Muscle layer of colon (tissue), 2 donors: ENCODE data around the gene PTPRZ1.

Experiments used
- H3K27ac ChIP-seq: one replicate; pipeline ENCODE4 v1.7.0; 2013; ENCODE audit warnings: low read depth, mild to moderate bottlenecking, low read length, moderate library complexity
- H3K27me3 ChIP-seq, 2 donors: one replicate each; pipeline ENCODE4 v1.7.0; 2013; ENCODE audit warnings: low read length in 2 of 2, mild to moderate bottlenecking in 2 of 2; ENCODE audit not compliant: insufficient read depth in 2 of 2, control insufficient read depth in 1 of 2
- H3K36me3 ChIP-seq: one replicate; pipeline ENCODE4 v1.7.0; 2013; ENCODE audit warnings: mild to moderate bottlenecking, low read length; ENCODE audit not compliant: insufficient read depth
- H3K4me1 ChIP-seq: one replicate; pipeline ENCODE4 v1.7.0; 2013; ENCODE audit warnings: mild to moderate bottlenecking, low read length; ENCODE audit not compliant: insufficient read depth
- H3K4me3 ChIP-seq, 2 donors: one replicate each; pipeline ENCODE4 v1.7.0; 2013; ENCODE audit warnings: low read length in 2 of 2, low read depth in 1 of 2, mild to moderate bottlenecking in 1 of 2, moderate library complexity in 1 of 2
- H3K9ac ChIP-seq: one replicate; pipeline ENCODE4 v1.7.0; 2013; ENCODE audit warnings: low read length
- H3K9me3 ChIP-seq: one replicate; pipeline ENCODE4 v1.7.0; 2013; ENCODE audit warnings: mild to moderate bottlenecking, low read length
- donor health status: abdominal sarcoma.
- donor health status: Adenocarcinoma of cecum.

PTPRZ1 gene

DNA sequence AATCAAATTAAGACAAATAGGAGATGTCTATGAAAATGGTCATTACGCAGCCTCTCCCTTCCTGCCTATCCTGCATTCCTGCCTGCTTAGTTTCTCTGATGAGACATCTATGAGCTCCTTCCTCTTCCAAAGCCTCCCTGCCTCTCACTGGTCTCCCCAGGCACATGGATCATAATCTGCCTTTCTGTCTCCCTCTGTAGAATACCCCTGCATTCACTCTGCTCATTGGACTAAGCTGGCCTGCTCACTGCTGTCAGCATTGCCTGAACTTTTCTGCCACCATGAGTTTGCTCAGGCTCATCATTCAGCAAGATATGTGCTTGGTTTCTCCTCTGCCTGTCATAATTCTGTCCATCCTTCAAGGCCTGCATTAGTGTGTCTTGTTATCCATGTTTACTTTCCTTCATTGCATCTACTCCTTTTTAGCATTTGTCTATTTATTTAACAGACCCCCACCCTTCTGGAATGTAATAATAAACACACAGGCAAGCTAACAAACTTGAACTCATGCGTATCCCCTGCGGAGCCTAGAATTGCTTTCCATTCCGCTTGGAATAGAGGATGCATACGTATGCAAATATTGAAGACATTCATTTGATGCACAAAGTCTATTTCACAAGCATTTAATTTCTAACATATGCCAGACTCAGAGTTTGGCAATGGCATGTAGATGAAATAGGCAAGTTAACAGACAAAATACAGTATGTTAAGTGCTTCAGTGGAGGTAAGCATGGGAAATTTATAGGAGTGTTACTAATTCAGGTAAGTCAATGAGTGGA is 88.3 kb downstream of the PTPRZ1 start:
- no peaks in the 10 kb centered on the region for H3K27me3 ChIP-seq
- H3K27ac ChIP-seq, result no peak overlapping the region
- H3K4me3 ChIP-seq, result no peak overlapping the region
- H3K36me3 ChIP-seq, result no peaks in the 10 kb centered on the region
- H3K9ac ChIP-seq, result no peak overlapping the region
- H3K9me3 ChIP-seq, result no peaks in the 10 kb centered on the region
- no peaks in the 10 kb centered on the region for H3K4me1 ChIP-seq

DNA sequence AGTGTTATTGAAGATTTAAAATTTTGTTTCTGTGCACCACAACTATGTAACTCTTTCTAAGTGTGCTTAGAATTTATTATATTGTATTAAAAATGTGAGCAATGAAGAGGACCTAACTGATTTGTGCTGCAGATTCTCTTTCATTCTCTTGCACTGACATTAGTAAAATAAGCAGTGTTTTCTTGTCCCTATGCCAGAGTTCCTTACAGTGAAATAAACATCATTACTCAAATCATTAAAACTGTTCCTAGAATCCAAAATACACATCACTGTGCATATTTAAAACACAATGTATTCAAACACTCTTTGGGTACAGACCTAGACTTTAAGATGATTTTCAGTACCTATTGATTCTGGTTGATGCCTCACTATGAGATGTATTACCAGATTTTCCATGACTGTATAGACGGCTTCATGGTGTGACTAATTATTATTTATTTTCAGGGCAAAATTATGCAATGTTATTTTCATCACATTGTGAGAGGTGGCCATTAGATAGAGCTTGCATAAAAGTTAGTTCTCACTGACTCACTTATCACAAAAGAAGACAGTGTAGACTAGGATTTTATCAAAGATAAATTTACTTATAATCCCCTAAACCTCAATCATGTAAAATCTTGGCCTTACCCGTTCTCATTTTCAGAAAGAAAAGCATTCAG is 93.4 kb downstream of the PTPRZ1 start:
- no peaks in the 10 kb centered on the region for H3K27me3 ChIP-seq
- H3K4me1 ChIP-seq, result no peaks in the 10 kb centered on the region
- no peaks in the 10 kb centered on the region for H3K36me3 ChIP-seq
- H3K27ac ChIP-seq, result no peak overlapping the region
- H3K4me3 ChIP-seq, result no peak overlapping the region
- no peak overlapping the region for H3K9ac ChIP-seq
- no peaks in the 10 kb centered on the region for H3K9me3 ChIP-seq

DNA sequence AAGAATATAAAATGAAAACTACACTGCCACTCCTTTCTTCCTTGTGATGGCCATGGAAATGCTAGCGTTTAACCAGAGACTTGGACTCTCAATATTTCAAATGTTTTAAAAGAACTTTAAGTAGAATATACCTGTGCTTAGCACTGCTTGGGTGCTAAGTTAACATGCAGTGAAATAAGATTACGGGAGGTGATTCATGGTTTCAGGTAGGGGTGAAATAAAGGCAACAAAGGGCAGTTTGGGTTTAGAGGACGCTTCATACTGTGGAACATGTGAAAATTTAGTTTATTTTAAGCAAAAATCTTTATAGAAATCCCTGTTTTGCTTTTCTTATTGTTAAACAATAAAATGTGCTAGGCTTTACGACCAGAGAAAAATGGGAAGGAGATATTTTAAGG is 94.0 kb downstream of the PTPRZ1 start:
- Histone ChIP-seq H3K4me3 (no peak overlapping the region), H3K27me3 (no peaks in the 10 kb centered on the region), H3K9ac (no peak overlapping the region), H3K36me3 (no peaks in the 10 kb centered on the region), H3K4me1 (no peaks in the 10 kb centered on the region), H3K9me3 (no peaks in the 10 kb centered on the region), H3K27ac (no peak overlapping the region)

DNA sequence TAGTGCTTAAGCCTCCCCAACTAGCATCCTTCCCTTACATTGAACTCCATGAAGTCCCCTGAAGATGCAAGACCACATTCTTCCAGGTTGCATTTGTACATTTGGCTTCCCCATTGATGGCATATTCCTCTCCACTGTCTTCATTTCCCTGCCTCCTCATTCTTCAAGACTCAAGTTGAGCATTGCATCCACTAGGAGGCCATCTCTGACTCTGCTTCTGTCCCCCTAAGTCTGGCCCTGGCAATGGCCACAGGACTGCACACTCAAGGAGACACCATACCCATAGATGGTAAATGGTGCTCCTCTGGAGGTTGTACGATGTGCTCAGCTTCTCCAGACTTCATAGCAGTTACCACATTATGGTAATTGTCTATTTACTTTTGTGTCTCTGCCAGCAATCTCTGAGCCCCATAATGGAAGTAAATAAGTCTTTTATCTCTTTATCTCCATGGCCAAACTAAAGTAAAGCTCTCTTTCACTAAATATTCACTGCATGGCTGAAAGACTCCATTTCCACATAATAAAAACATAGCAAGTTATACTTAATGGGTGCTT is 112.6 kb downstream of the PTPRZ1 start:
- Histone ChIP-seq H3K27me3 (no peaks in the 10 kb centered on the region), H3K9me3 (no peaks in the 10 kb centered on the region), H3K27ac (no peak overlapping the region), H3K36me3 (no peaks in the 10 kb centered on the region), H3K4me1 (no peaks in the 10 kb centered on the region), H3K9ac (no peak overlapping the region), H3K4me3 (no peak overlapping the region)

DNA sequence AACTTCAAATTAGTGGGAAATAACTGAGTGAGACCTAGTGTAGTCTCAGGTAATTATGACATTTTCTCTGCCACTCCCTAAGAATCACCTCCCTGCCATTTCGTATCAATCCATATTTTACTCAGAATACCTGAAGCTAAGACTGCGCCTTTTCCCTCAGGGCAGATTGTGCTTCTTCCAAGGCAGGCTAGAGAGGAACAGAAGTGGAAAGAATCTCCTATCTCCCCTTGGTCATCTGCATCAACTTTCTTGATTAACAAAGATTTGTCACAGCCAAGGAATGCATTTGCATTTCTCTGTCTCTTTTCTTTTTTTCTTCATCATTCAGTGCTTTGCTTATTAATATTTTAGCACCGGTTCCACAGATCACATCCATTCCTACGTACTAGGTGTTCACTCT is 119.1 kb downstream of the PTPRZ1 start:
- no peak overlapping the region for H3K27ac ChIP-seq
- no peaks in the 10 kb centered on the region for H3K27me3 ChIP-seq
- H3K36me3 ChIP-seq, result no peaks in the 10 kb centered on the region
- no peaks in the 10 kb centered on the region for H3K4me1 ChIP-seq
- H3K9ac ChIP-seq, result no peak overlapping the region
- H3K4me3 ChIP-seq, result no peak overlapping the region
- H3K9me3 ChIP-seq, result no peaks in the 10 kb centered on the region

DNA sequence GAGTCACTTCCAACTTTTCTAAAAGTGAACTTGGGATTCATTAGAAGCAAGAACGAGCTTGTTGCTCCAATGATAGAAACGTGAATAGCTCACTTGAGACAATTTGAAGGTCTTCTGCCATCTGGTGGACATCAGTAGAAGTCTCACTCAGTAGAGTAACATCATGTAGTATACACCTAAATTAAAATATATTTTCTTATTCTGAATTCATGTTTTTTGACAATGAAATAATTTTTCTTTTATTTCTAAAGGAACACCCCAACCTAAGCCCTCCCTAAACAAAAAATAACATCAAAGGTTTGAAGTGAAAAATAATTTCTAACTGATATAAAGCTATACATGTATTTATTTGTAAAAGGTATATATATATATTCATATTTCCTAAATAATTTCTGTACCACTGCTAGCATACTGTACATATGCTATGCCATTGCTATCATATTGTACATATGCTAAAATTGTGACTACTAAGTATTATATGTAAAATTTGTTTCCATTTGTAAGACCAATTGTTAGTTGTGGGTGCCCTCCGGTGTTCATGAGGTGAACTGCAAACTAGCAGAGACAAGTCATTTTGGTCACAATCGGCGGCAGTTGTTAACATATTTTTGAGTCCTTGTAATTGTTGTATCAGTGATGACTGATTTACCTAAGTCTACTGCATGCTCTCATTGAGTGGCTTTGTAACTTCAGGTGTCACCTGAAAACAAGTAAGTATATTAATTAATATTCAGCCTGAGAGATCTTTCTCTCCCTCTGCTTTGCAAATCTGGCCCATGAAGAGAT is 121.9 kb downstream of the PTPRZ1 start:
- Histone ChIP-seq H3K9me3 (no peaks in the 10 kb centered on the region), H3K27ac (no peak overlapping the region), H3K4me1 (no peaks in the 10 kb centered on the region)

DNA sequence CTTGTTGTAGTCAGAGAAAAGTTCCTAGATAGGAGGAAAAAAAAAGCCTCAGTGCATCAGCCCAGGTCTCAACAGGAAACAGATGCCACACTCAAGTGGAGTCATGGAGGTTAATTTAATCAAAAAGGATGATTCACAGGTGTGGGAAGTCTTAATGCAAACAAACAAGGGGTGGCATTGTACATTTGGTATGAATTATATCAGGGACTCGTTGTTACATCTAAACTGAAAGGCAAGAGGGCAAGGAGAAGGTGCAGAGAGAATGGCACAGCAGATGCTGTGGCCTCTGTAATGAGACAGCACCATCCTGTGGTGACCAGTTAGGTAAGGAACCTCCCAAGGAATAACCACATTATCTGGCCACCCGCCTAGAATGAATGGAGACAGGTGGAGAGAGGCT is 133.7 kb downstream of the PTPRZ1 start:
- H3K27me3 ChIP-seq, result no peaks in the 10 kb centered on the region
- H3K4me3 ChIP-seq, result no peak overlapping the region
- no peaks in the 10 kb centered on the region for H3K9me3 ChIP-seq
- no peak overlapping the region for H3K27ac ChIP-seq
- no peaks in the 10 kb centered on the region for H3K36me3 ChIP-seq
- no peak overlapping the region for H3K9ac ChIP-seq
- no peaks in the 10 kb centered on the region for H3K4me1 ChIP-seq

More for the DNA sequence above, 121.9 kb downstream of the PTPRZ1 start:
- Histone ChIP-seq H3K4me3 (no peak overlapping the region), H3K27me3 (no peaks in the 10 kb centered on the region), H3K36me3 (no peaks in the 10 kb centered on the region), H3K9ac (no peak overlapping the region)

DNA sequence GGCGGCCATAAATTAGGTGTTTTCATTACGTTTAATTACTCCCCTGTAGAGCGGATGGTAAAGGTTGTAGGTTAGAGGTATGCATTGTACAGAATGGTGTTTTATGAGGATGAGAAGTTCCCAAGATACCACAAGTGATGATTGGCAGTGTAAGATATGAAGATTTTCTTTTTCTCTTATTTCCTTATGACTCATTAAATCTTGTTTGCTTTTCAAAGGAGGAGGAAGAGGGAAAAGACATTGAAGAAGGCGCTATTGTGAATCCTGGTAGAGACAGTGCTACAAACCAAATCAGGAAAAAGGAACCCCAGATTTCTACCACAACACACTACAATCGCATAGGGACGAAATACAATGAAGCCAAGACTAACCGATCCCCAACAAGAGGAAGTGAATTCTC is 137.2 kb downstream of the PTPRZ1 start:
- Histone ChIP-seq H3K27me3 (no peaks in the 10 kb centered on the region), H3K9me3 (no peaks in the 10 kb centered on the region), H3K27ac (no peak overlapping the region), H3K4me3 (no peak overlapping the region), H3K4me1 (no peaks in the 10 kb centered on the region), H3K36me3 (no peaks in the 10 kb centered on the region), H3K9ac (no peak overlapping the region)

DNA sequence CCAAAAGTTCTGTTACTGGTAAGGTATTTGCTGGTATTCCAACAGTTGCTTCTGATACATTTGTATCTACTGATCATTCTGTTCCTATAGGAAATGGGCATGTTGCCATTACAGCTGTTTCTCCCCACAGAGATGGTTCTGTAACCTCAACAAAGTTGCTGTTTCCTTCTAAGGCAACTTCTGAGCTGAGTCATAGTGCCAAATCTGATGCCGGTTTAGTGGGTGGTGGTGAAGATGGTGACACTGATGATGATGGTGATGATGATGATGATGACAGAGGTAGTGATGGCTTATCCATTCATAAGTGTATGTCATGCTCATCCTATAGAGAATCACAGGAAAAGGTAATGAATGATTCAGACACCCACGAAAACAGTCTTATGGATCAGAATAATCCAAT is 140.1 kb downstream of the PTPRZ1 start:
- Histone ChIP-seq H3K36me3 (no peaks in the 10 kb centered on the region), H3K4me3 (no peak overlapping the region), H3K9ac (no peak overlapping the region), H3K27ac (no peak overlapping the region), H3K9me3 (no peaks in the 10 kb centered on the region), H3K27me3 (no peaks in the 10 kb centered on the region), H3K4me1 (no peaks in the 10 kb centered on the region)

DNA sequence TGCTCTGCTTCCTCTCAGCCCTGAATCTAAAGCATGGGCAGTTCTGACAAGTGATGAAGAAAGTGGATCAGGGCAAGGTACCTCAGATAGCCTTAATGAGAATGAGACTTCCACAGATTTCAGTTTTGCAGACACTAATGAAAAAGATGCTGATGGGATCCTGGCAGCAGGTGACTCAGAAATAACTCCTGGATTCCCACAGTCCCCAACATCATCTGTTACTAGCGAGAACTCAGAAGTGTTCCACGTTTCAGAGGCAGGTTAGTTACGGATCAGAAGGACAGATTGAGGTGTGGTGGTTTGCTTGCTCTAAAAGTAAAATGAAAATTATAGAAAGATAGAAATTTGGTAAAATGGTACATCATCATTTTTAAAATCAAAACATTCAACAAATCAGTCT is 140.7 kb downstream of the PTPRZ1 start:
- Histone ChIP-seq H3K27me3 (no peaks in the 10 kb centered on the region), H3K9ac (no peak overlapping the region), H3K36me3 (no peaks in the 10 kb centered on the region), H3K27ac (no peak overlapping the region), H3K4me3 (no peak overlapping the region), H3K4me1 (no peaks in the 10 kb centered on the region), H3K9me3 (no peaks in the 10 kb centered on the region)

DNA sequence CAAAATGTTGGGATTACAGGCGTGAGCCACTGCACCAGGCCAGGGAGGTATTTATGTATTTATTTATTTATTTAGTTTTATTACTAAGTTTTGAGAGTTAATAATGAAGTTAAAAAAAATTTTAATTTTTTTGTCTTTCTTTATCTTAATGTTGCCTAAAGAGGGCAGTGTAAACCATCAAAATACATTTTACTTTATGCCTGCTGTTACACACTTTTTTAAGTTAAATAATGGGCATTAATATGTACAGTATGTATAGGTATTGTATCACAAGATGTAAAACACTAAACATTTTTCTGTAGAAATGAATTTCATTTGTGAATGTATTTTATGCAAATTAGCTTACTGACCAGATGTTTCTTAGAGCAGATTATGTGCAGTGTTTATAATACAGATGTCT is 141.7 kb downstream of the PTPRZ1 start:
- no peaks in the 10 kb centered on the region for H3K36me3 ChIP-seq
- H3K4me1 ChIP-seq, result no peaks in the 10 kb centered on the region
- no peaks in the 10 kb centered on the region for H3K9me3 ChIP-seq
- H3K4me3 ChIP-seq, result no peak overlapping the region
- no peak overlapping the region for H3K27ac ChIP-seq
- no peak overlapping the region for H3K9ac ChIP-seq
- no peaks in the 10 kb centered on the region for H3K27me3 ChIP-seq
